ENCODE measurements around the gene TMEM150A. TPM values are rescaled to one million over a fixed set of nuclear protein-coding genes. Genes with fewer than 3 reads are reported as not detected.
"Not testable (repeated sequence)": the region's sequence is repeated elsewhere in the genome, so short reads cannot be mapped to it uniquely, and the experiment has no call there.

The TMEM150A gene
- total RNA-seq, 2 donors from 2014 or later: 6.4 to 7.7 TPM

DNA sequence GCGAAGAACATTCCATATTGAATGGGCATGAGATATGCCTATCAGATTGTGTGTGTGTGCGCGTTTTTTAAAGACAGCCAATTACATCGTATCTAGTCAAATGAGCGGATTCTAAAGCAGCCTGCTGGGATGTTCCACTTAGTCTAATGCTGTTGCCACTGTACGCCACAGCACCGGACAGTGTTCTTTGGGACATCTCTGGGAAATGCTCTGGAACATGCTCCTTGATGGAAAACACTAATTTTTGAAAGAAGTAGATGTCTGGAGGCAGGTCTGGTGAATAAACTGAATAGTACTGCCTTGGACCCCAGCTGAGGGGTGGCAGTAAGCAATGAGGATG is 3.6 kb upstream of the TMEM150A start:
- H3K4me1 Mint-ChIP-seq: peaks cover 34% of the 10 kb centered on the region
- no peaks in the 10 kb centered on the region for H3K9me3 ChIP-seq (ENCODE audit: control insufficient read depth, low read length, poor library complexity, severe bottlenecking)
- ATAC-seq (no peak), DNase-seq (no peak)
- H3K27me3 Mint-ChIP-seq: no peaks in the 10 kb centered on the region
- no peak overlapping the region for H3K27ac Mint-ChIP-seq
- no peak overlapping the region for H3K4me3 Mint-ChIP-seq
- H3K36me3 Mint-ChIP-seq (ENCODE audit: low read depth): peaks cover 2% of the 10 kb centered on the region

DNA sequence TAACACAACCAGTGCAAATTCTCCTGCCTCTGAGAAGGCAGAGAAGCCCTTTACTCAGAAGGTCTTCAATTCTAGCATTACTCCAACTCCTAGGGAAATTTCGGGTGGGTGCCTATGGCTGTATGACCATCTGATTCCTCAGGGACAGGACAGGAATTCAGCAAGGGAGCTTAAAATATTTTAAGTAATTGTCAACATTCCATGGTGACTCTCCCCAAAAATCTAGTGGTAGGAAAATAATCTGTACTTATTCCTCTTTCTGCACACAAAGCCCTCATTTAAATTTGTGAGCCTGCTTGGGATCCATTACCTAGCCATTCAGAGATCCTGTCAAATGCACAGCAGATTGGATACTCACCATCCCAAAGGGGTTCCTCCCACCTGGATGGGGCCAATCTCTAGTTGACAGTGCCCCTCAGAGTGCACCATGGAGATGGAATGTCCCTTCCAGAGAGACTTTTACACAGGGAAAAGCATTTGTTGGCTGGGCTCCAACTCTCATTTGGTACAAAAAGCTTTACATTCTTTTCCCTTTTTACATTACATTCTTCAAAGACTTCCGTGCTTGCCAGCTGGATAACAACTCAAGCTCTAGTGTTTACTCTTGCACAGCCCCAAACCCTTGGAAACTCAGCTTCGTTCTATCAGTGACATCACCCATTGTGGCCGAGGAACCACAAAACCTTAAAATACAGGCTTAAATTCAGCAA is 3.1 kb upstream of the TMEM150A start:
- Mint-ChIP-seq H3K27ac (no peak overlapping the region), H3K27me3 (no peaks in the 10 kb centered on the region), H3K4me3 (no peak overlapping the region), H3K36me3 (ENCODE audit: low read depth) (peaks cover 2% of the 10 kb centered on the region), H3K4me1 (peaks cover 34% of the 10 kb centered on the region)
- DNase-seq (no peak), ATAC-seq (no peak)
- no peaks in the 10 kb centered on the region for H3K9me3 ChIP-seq (ENCODE audit: control insufficient read depth, low read length, poor library complexity, severe bottlenecking)

DNA sequence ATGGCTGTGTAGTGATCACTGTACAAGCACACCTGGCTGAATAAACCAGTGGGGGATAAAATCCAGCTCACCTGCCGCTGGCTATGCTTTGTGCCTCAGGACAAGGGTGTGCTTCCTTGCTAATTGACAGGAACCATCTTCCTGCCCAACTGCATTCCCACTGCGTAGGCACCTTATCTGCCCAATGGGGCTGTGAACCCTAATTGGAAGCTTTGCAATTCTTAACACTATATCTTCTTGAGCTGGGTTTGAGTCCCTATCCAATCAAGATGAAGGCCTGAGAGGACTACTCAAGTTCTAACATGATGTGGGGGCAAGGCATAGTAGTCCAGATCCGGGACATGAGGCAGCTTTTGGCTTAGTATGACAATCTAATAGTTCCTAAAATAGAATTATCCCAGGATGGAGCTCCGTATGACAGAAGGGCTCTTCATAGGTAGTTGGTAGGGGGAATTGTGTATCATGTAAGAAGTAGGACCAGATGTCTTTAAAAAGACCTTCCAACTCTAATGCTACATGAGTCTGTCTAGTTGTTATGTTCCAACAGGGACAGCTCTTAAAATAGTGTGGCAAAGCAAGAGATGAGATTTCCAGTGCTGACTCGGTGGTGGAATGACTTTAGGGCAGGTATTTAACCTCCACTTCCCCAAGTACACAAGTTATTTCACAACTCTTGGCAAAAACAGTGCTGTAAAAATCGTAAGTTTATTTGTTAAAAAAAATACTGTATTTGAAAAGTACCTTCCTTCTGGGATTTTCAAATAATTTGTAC is 2.3 kb upstream of the TMEM150A start:
- no peaks in the 10 kb centered on the region for H3K27me3 Mint-ChIP-seq
- H3K4me1 Mint-ChIP-seq: peaks cover 33% of the 10 kb centered on the region
- peaks cover 2% of the 10 kb centered on the region for H3K36me3 Mint-ChIP-seq (ENCODE audit: low read depth)
- peak overlapping the region; percentile 4 for H3K27ac Mint-ChIP-seq
- DNase-seq (no peak), ATAC-seq (no peak)
- no peak overlapping the region for H3K4me3 Mint-ChIP-seq
- no peaks in the 10 kb centered on the region for H3K9me3 ChIP-seq (ENCODE audit: control insufficient read depth, low read length, poor library complexity, severe bottlenecking)

DNA sequence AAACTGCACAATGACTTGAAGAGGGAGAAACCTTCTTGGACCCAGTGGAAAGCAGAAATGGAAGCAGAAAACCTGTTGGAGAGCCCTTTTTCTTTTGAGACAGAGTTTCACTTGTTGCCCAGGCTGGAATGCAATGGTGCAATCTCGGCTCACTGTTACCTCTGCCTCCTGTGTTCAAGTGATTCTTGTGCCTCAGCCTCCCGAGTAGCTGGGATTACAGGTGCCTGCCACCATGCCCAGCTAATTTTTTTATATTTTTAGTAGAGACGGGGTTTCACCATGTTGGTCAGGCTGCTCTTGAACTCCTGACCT is 1.6 kb upstream of the TMEM150A start:
- H3K27ac Mint-ChIP-seq: peak overlapping the region; percentile 4
- H3K36me3 Mint-ChIP-seq (ENCODE audit: low read depth); H3K27me3 Mint-ChIP-seq; DNase-seq; ATAC-seq; H3K9me3 ChIP-seq (ENCODE audit: control insufficient read depth, low read length, poor library complexity, severe bottlenecking): not testable (repeated sequence)
- H3K4me3 Mint-ChIP-seq: peak overlapping the region; percentile 94
- H3K4me1 Mint-ChIP-seq: peaks cover 31% of the 10 kb centered on the region

DNA sequence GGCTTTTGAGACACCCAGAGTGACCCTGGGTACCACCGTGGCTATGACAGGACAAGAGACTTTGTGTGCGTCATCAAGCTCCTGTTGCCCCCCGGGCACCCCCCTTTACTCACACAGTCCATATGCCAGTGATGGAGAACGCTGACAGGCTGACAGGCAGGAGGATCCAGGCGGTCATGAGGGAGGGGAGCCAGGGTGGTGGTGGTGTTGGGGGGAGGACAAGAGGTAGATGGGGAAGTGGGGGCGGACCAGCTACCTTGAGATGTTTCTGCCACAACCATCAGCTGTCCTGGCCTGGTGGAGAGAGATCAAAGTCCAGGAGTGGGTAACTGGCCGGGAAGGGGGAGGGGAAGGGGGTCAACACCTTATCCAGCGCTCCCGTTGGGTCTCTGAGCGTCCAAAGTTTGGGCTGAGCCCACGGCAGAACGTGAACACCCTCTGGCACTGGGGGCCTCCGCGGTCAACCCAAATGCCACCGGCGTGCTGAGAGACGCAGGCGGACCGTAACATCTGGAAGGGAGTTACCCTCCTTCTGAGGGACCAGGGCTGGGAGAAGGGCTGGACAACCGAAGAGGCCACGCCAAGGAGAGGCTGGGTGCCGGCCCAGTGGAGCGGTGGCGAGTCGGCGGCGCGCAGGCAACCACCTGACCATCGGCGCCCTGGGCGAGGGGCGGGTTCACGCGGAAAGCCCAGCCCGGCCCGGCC is 575 bp downstream of the TMEM150A start:
- peaks cover 25% of the 10 kb centered on the region for H3K4me1 Mint-ChIP-seq
- ATAC-seq (peak; percentile 16), DNase-seq (no peak)
- no peaks in the 10 kb centered on the region for H3K9me3 ChIP-seq (ENCODE audit: control insufficient read depth, low read length, poor library complexity, severe bottlenecking)
- no peaks in the 10 kb centered on the region for H3K27me3 Mint-ChIP-seq
- H3K4me3 Mint-ChIP-seq: peak overlapping the region; percentile 89
- H3K27ac Mint-ChIP-seq: peak overlapping the region; percentile 60
- peaks cover 2% of the 10 kb centered on the region for H3K36me3 Mint-ChIP-seq (ENCODE audit: low read depth)

DNA sequence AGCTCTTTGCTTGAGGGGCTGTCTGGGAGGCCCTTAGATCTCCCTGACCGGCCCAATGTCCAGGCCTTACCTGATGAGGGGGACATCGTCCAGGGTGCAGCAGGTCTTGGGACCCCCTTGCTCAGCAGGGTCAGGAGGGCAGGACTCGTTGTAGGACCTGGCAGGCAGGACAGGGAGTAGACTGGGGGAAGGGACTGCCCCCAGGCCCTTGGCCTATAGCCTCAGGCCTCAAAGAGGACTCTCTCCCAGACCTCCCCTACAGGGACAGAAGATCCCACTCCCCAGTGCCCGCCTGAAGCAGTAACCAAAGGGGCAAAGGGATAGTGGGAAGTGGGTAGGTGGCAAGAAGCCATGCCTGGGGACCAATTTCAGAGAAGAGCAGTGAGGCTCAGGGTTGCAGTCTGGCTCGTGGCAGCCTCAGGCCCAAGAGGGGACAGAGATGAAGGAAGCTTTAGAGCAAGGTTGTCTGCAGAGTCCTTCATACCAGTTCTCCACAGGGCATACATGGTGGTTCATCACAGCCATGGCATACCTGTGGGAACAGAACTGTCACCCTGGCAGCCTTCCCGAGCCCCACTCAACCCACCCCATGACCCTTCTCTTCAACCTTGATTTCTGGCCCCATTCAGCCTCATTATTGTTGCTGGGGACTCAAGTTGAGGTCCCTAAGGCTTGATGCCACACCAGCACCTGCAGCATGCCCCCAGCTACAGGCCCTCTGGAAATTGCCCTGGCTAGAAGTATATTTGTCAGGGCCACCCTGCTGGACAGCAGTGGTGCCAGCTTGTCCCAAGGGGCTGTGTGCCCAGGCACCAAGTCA is 1.3 kb downstream of the TMEM150A start:
- peaks cover 30% of the 10 kb centered on the region for H3K4me1 Mint-ChIP-seq
- H3K4me3 Mint-ChIP-seq: peak overlapping the region; percentile 89
- DNase-seq: no peak
- H3K27ac Mint-ChIP-seq: peak overlapping the region; percentile 60
- no peaks in the 10 kb centered on the region for H3K27me3 Mint-ChIP-seq
- H3K9me3 ChIP-seq (ENCODE audit: control insufficient read depth, low read length, poor library complexity, severe bottlenecking): no peaks in the 10 kb centered on the region
- ATAC-seq: no peak
- H3K36me3 Mint-ChIP-seq (ENCODE audit: low read depth): peaks cover 2% of the 10 kb centered on the region

DNA sequence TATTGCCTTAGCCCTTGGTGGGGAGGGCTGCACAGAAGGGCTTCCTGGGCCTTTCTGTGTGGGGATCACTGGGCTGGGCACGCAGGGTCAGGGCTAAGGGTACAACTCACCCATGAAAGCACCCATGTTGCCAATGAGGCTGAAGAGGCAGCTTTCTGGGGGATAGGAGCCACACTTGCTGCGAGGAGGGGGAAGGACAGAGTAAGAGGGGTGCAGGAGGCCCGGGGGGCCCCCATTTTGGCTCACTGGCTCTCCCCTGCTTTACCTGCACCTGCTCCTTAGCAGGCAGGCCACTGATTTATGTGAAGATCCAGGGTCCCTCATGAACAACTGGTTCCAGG is 2.3 kb downstream of the TMEM150A start:
- H3K36me3 Mint-ChIP-seq (ENCODE audit: low read depth): peaks cover 4% of the 10 kb centered on the region
- peaks cover 35% of the 10 kb centered on the region for H3K4me1 Mint-ChIP-seq
- DNase-seq (no peak), ATAC-seq (no peak)
- no peaks in the 10 kb centered on the region for H3K9me3 ChIP-seq (ENCODE audit: control insufficient read depth, low read length, poor library complexity, severe bottlenecking)
- peak overlapping the region; percentile 11 for H3K27ac Mint-ChIP-seq
- H3K27me3 Mint-ChIP-seq: no peaks in the 10 kb centered on the region
- peak overlapping the region; percentile 71 for H3K4me3 Mint-ChIP-seq

DNA sequence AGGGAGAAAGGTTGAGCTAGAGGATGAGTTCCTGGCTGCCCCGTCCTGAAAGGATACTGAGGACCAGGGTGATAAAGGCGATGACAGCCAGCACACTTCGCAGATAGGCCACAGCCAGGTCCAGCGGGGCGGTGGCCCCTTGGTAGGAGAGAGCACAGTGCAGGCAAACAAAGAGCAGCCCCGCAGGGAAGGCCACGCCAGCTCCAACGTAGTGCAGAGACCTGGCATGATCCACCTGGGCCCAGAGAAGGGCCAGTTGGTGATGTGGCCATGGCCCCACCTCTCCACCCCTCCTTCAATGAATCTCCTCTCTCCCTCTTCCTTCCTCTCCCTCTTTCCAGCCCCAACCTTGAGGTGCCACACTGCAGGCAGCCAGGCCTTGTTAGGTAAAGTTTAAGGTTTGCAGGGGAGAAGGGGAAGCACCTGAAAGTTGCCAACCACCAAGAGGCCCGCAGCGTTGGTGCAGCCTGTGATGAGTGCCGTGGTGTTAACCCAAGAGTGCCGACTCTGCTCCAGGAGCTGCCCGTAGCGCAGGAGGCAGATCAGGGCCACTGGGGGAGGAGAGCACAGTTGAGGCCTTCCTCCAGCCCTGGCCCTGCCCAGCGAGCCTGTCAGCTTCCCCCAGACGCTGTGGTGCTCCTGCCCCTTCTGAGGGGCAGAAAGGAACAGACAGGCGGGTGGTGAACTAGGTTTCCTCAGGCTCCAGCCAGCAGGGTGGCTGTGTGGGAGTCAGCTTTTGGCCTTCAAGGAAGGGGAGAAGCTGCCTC is 2.8 kb downstream of the TMEM150A start:
- H3K4me1 Mint-ChIP-seq: peaks cover 33% of the 10 kb centered on the region
- H3K36me3 Mint-ChIP-seq (ENCODE audit: low read depth): peaks cover 4% of the 10 kb centered on the region
- peak overlapping the region; percentile 71 for H3K4me3 Mint-ChIP-seq
- ATAC-seq: no peak
- H3K27me3 Mint-ChIP-seq: no peaks in the 10 kb centered on the region
- H3K9me3 ChIP-seq (ENCODE audit: control insufficient read depth, low read length, poor library complexity, severe bottlenecking): no peaks in the 10 kb centered on the region
- DNase-seq: no peak
- peak overlapping the region; percentile 11 for H3K27ac Mint-ChIP-seq

DNA sequence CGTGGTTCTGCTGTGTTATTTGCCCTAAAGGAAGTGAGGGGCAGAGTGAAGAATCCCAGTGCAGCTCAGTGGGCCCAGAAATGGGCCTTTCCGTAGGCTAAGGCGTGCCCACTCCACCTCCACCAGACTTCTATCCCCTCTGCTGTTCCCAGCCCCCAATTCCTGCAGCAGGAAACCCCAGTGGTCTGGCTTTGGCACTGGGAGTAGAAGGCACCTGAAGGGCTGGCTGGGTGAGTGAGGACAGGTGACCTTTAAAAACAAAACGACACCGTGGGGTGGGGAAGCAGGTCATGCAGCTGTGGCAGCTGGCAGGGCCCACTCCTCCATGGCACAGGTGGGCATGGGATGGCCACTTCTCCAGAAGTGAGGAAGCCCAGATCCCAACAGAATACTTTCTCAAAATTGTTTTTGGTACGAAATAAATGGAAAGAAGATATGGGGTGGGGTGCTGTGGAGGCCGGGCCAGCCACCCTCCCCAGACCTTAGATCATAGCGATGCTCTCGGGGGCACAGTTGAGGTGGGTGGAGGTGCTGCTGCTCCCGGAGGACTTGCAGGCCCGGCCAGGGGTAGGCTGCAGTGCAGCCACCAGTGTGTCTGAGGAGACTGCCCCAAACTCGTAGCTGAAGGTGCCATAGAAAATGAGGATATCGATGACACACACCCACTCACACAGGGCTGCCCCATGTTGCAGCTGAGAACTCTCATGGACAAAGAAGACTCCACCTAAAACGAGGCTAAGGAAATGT is 3.7 kb downstream of the TMEM150A start:
- H3K27me3 Mint-ChIP-seq: no peaks in the 10 kb centered on the region
- peaks cover 4% of the 10 kb centered on the region for H3K36me3 Mint-ChIP-seq (ENCODE audit: low read depth)
- H3K4me3 Mint-ChIP-seq: no peak overlapping the region
- H3K9me3 ChIP-seq (ENCODE audit: control insufficient read depth, low read length, poor library complexity, severe bottlenecking): no peaks in the 10 kb centered on the region
- H3K4me1 Mint-ChIP-seq: peaks cover 38% of the 10 kb centered on the region
- H3K27ac Mint-ChIP-seq: no peak overlapping the region
- DNase-seq (no peak), ATAC-seq (no peak)

DNA sequence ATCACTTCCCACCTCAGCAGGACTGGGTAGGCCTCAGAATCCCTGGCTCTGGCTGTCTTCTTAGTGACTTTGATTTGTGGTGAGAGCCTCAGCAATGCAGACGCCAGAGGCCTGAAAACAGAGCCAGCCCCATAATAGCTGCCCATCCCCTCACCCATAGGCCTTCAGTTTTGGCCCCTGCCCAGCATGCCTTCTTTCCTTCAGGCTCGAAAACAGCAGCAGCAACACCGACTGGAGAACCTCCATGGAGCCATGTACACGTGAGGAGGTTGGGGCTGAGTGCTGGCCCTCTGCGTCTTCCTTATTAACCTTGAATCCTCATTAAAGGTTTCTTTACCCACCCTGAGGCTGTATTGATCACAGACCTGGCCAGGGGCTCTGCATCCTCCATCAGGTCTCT is 5.3 kb downstream of the TMEM150A start:
- Mint-ChIP-seq H3K27ac (peak overlapping the region; percentile 100), H3K4me3 (peak overlapping the region; percentile 100), H3K4me1 (peaks cover 36% of the 10 kb centered on the region), H3K36me3 (ENCODE audit: low read depth) (peaks cover 3% of the 10 kb centered on the region), H3K27me3 (no peaks in the 10 kb centered on the region)
- ATAC-seq (no peak), DNase-seq (no peak)
- H3K9me3 ChIP-seq (ENCODE audit: control insufficient read depth, low read length, poor library complexity, severe bottlenecking): no peaks in the 10 kb centered on the region

DNA sequence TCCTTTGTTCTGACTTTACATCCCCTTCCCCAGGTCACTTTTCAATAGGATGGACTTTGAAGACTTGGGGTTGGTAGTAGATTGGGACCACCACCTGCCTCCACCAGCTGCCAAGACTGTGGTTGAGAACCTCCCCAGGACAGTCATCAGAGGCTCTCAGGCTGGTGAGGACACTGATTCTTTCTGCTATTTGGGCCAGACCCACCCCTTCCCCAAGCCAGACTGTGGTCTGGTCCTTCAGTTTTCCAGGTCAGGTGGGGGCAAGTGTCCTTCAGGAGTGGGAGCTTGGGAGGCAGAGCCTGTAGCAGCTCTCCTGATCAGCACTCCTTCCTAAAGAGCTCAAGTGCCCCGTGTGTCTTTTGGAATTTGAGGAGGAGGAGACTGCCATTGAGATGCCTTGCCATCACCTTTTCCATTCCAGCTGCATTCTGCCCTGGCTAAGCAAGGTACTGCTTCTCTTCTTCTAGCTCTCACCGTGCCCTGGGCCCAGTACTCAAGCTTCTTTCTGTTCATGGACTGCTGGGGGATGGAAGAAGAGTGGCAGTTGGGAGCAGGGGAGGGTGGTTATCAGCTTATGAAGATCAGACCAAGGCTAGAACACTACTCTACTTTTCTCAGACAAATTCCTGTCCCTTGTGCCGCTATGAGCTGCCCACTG is 5.9 kb downstream of the TMEM150A start:
- peak overlapping the region; percentile 100 for H3K27ac Mint-ChIP-seq
- peaks cover 34% of the 10 kb centered on the region for H3K4me1 Mint-ChIP-seq
- DNase-seq: no peak
- H3K27me3 Mint-ChIP-seq: no peaks in the 10 kb centered on the region
- no peaks in the 10 kb centered on the region for H3K9me3 ChIP-seq (ENCODE audit: control insufficient read depth, low read length, poor library complexity, severe bottlenecking)
- H3K4me3 Mint-ChIP-seq: peak overlapping the region; percentile 100
- no peak for ATAC-seq
- H3K36me3 Mint-ChIP-seq (ENCODE audit: low read depth): peaks cover 3% of the 10 kb centered on the region

DNA sequence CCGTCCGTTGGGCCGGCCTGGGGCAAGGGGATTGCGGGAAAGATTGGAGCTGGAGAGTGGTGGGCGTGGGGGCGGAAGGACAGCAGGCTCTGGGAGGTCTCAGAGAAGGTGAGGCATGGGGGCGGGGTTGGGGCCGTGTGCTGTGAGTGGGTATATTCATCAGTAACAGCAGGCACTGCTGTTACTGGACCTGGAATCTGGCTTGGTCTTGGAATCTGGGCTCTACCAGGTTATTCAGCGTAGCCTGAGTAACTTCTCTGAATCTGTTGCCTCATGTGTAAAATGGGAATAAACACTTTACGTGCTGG is 6.5 kb downstream of the TMEM150A start:
- Mint-ChIP-seq H3K4me1 (peaks cover 33% of the 10 kb centered on the region), H3K4me3 (peak overlapping the region; percentile 100), H3K36me3 (ENCODE audit: low read depth) (peaks cover 5% of the 10 kb centered on the region), H3K27me3 (no peaks in the 10 kb centered on the region), H3K27ac (peak overlapping the region; percentile 100)
- H3K9me3 ChIP-seq (ENCODE audit: control insufficient read depth, low read length, poor library complexity, severe bottlenecking): no peaks in the 10 kb centered on the region
- DNase-seq (no peak), ATAC-seq (no peak)

Measured in T-helper 17 cell (primary cell).